WERI-Rb-1 (cell line): ENCODE results near the gene ABCA7.

Experiments
- DNase-seq: peaks from one replicate; pipeline ENCODE4 v3.0.0-alpha.2; 2020
- H3K27ac ChIP-seq: fragments of 250-450 bp; sonication (Bioruptor Pico); 2 replicates; pipeline ENCODE4 v1.5.1; 2020; ENCODE audit warnings: mild to moderate bottlenecking, moderate library complexity
- H3K27me3 ChIP-seq: fragments of 250-450 bp; sonication (Bioruptor Pico); 2 replicates; pipeline ENCODE4 v1.5.1; 2021; ENCODE audit warnings: mild to moderate bottlenecking, low read depth, moderate library complexity; ENCODE audit not compliant: insufficient read depth, severe bottlenecking
- H3K36me3 ChIP-seq: fragments of 250-450 bp; sonication (Bioruptor Pico); 2 replicates; pipeline ENCODE4 v1.5.1; 2020; ENCODE audit warnings: mild to moderate bottlenecking, moderate library complexity
- H3K4me3 ChIP-seq: 2 replicates; pipeline ENCODE4 v1.5.1; 2011; ENCODE audit warnings: low read depth, mild to moderate bottlenecking, control low read depth, low read length
- H3K9me3 ChIP-seq: fragments of 250-450 bp; sonication (Bioruptor Pico); 2 replicates; pipeline ENCODE4 v1.5.1; 2021; ENCODE audit warnings: mild to moderate bottlenecking, moderate library complexity; ENCODE audit not compliant: severe bottlenecking
- CTCF ChIP-seq: IDR thresholded peaks from 2 replicates; pipeline ENCODE4 v1.5.1; 2011; ENCODE audit warnings: low read depth, mild to moderate bottlenecking, control low read depth, inconsistent platforms, low read length

ABCA7 gene

GRCh38 chr19:1038978-1039645, 795 bp upstream of the ABCA7 start:
- peak overlapping the region; percentile 33 for H3K4me3 ChIP-seq
- peak overlapping the region; percentile 35; the same call in 1 of the 2 replicates for H3K27ac ChIP-seq
- DNase-seq: no peak

GRCh38 chr19:1040476-1041271, 767 bp downstream of the ABCA7 start:
- peaks cover 51% of the 10 kb centered on the region for H3K36me3 ChIP-seq
- peak; percentile 98 for DNase-seq
- no peak for TF ChIP-seq CTCF
- H3K9me3 ChIP-seq: peaks cover 3% of the 10 kb centered on the region
- H3K27me3 ChIP-seq: no peaks in the 10 kb centered on the region
- H3K4me3 ChIP-seq: peak overlapping the region; percentile 78
- H3K27ac ChIP-seq: peak overlapping the region; percentile 84

More at GRCh38 chr19:1038978-1039645, 795 bp upstream of the ABCA7 start:
- Histone ChIP-seq H3K27me3 (no peaks in the 10 kb centered on the region), H3K9me3 (no peaks in the 10 kb centered on the region), H3K36me3 (peaks cover 49% of the 10 kb centered on the region)
- TF ChIP-seq CTCF: no peak

GRCh38 chr19:1041272-1041834, 1.4 kb downstream of the ABCA7 start:
- H3K36me3 ChIP-seq: peaks cover 50% of the 10 kb centered on the region
- H3K27ac ChIP-seq: peak overlapping the region; percentile 61
- H3K9me3 ChIP-seq: peaks cover 3% of the 10 kb centered on the region
- no peak for TF ChIP-seq CTCF
- DNase-seq: no peak
- no peaks in the 10 kb centered on the region for H3K27me3 ChIP-seq
- peak overlapping the region; percentile 39 for H3K4me3 ChIP-seq

- H3K4me3 ChIP-seq: no peak overlapping the region
- no peak for DNase-seq
- peaks cover 49% of the 10 kb centered on the region for H3K36me3 ChIP-seq
- peaks cover 3% of the 10 kb centered on the region for H3K9me3 ChIP-seq
- no peak overlapping the region for H3K27ac ChIP-seq
- no peak for TF ChIP-seq CTCF
- no peaks in the 10 kb centered on the region for H3K27me3 ChIP-seq
Observed at GRCh38 chr19:1041835-1042685, 2.2 kb downstream of the ABCA7 start.

GRCh38 chr19:1042689-1043511, 3.0 kb downstream of the ABCA7 start:
- Histone ChIP-seq H3K27ac (no peak overlapping the region), H3K9me3 (peaks cover 3% of the 10 kb centered on the region), H3K4me3 (no peak overlapping the region), H3K27me3 (no peaks in the 10 kb centered on the region), H3K36me3 (peaks cover 53% of the 10 kb centered on the region)
- TF ChIP-seq CTCF: no peak
- DNase-seq: no peak
